Muscle of back (tissue), 11 donors: Measurements from ENCODE around the gene ACER3. TPM values are rescaled to one million over a fixed set of nuclear protein-coding genes. Genes with fewer than 3 reads are reported as not detected.
A peak's percentile ranks its signal among the peaks of the same experiment; 100 is the strongest.
"Not testable (repeated sequence)": the region's sequence is repeated elsewhere in the genome, so short reads cannot be mapped to it uniquely, and the experiment has no call there.

Source experiments
- DNase-seq, 3 donors: peaks; one replicate each; pipeline versions ENCODE4 v3.0.0 to v3.0.0-alpha.2; 2013
- polyA plus RNA-seq, 10 donors: library from polyadenylated mRNA; unstranded; fragments of 120-200 nt; gene quantifications; one replicate each; pipeline ENCODE4 v1.2.1, GENCODE V29; 2013; ENCODE audit not compliant: insufficient read length in 10 of 10

ACER3 gene
- polyA plus RNA-seq, 10 donors = 4.6 to 10.3 (median 8.0) TPM

- peak; percentile 21 to 79 (median 48) for DNase-seq
Observed at GRCh38 chr11:76835928-76836612, 24.6 kb upstream of the ACER3 start.

DNA sequence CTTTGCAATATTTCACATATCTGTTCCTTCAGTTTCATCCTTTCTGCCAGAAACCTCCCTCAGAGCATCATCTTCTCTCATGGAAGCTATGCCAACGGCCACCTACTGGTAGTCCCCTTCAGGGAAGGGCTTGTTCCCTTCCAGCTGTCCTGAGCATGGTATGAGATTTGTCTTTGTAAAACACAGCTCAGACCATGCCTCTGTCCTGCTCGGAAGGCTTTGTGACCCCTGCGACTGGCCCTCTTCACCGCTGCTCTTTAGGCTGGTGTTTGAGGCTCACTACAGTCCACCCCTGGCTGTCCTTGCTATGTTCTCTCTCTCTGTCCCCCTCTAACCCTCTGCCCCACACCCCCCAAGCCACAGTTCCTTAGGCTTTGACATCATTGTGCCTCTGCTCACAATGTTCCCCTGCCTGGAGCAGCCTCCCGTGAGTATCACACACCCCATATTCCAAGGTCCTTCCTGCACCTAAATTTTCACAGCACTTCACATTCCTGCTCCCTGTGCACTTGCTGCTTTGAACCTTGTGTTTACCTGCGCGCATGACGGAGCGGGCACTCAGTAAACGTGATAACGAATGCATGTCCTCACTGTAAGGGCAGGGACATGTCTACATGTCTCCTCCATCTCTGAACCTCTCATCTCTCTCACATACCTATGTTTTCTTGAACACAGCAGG, 24.0 kb upstream of the ACER3 start:
- DNase-seq = no peak

DNA sequence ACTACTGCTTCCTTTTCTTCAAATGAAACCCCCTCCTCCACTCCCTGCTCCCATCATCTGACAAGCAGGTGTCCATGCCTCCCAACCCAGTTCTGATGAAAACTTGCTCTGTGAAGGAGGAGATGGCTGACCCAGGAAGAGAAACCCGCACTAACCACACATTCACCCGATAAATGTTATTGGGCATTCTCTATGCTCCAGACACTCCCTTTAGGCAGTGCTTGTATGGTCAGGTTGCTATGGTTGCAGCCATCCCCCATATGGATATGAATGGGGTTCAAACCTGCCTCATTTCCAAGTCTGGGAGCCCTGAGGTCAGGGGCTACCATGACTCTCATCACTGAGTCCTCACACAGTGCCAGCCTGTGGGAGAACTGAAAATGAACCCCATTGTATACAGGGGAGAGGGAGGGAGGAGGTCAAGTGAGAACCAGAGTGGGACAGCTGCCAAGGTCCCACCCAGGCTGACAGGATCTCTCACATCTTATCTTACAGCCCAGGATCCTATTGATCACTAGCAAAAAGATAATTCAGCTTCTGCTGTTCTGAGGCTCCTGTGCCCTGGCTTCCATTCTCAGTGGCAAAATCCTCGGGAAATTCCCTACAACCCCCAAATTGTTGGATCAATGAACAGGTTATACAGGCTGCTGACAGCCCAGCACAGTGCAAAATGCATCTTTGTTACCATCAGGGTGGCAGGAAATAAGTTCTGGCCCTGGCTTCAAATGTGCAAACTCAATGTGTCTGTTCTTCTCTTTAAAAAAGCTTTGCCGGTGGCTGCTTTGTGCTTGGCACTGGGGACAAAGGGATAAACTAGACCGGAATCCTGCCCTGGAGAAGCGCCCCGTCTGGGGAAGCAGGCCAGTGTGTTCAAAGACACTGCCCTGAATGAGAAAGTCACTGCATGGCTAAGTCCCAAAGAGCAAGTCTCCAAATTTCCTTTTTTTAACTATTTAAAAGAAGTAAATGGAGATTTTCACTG, 22.7 kb upstream of the ACER3 start:
- peak in 1 of 3 donors; percentile 25 for DNase-seq

DNA sequence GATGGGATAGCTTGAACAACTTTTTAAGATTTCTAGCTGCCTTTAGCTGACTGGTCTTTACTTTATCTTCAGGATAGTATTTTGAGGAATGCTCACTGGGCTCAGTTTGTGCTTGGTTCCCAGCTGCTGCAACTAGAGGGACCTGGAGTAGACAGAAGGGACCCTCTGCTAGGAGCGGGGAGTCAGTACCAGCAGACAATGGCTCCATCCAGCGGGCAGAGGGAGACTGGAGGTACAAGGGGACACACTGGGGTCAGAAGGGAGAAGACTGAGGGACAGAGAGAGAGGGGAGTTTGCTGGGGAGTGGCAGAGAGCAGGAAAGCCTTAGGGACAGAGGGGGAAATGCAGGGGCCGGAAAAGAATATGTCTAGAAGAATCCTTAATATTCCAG, 22.0 kb upstream of the ACER3 start:
- DNase-seq = peak in 1 of 3 donors; percentile 47

DNA sequence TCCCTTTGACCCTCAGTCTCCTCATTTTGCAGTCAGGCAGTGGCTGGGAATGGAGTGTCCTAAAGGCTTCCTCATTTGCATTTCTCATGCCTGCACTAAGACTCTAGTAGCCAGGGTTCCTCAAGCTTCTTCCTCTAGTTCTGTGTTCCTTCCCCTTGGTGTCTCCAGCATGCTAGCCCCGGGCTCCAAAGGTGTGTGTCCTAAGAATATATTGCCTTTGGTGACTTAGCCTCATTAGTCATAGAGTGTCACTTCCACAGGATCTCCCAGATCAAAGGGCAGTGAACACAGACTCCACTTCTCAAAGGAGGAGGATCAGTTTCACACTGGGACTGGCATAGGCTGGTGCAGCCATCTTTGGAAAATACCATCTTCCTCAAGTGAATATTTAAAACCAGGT, 21.4 kb upstream of the ACER3 start:
- DNase-seq = no peak

DNA sequence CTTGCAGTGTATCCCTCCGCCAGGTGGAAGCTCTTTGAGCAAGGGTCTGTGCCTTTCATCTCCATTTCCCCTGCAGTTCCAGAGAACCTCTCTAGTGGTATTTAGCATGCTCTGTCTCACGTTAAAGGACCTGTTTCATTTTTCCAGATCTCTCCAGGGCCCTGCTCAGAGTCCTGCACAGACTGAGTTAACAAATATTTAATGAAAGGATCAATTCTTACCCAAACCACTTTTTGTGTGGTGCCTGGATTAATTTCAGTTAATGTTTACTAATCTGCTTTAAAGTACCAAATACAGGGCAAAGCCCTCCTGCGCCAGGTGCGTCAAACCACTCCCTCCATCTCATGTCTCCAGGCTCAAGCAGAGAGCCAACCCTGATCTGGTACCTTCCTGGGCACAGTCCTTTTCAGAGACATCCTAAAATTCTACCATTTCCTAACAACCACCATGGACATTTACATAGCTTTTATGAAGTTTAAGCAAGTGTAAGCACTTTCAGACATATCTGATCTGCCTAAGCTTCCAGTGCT, 18.7 kb upstream of the ACER3 start:
- DNase-seq = no peak

GRCh38 chr11:76843907-76844306, 16.8 kb upstream of the ACER3 start:
- no peak for DNase-seq

DNA sequence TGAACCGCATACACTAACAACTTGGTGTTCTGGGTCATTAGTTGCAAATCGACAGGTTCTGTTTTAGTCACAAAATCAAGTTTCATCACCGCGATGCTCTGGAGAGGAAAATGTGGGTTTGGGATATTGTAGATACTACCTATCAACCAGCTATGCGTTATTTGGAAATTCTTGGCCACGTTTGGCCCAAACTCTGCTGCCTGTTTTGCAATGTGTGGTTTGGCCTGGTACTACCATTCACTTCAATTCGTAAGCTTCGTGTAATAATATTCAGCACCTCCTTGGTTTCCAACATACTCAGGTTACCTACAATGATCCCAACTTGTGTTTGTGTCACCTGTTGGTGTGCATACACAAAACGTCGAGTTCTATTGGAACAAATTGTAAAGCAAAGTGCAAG, 16.2 kb upstream of the ACER3 start:
- no peak for DNase-seq

- no peak for DNase-seq
Observed at GRCh38 chr11:76845069-76845468, 15.6 kb upstream of the ACER3 start.

GRCh38 chr11:76846441-76846840, 14.3 kb upstream of the ACER3 start:
- DNase-seq = no peak

GRCh38 chr11:76849376-76849775, 11.3 kb upstream of the ACER3 start:
- DNase-seq = no peak

GRCh38 chr11:76850130-76850529, 10.6 kb upstream of the ACER3 start:
- no peak for DNase-seq

GRCh38 chr11:76850815-76851214, 9.9 kb upstream of the ACER3 start:
- DNase-seq = no peak

DNA sequence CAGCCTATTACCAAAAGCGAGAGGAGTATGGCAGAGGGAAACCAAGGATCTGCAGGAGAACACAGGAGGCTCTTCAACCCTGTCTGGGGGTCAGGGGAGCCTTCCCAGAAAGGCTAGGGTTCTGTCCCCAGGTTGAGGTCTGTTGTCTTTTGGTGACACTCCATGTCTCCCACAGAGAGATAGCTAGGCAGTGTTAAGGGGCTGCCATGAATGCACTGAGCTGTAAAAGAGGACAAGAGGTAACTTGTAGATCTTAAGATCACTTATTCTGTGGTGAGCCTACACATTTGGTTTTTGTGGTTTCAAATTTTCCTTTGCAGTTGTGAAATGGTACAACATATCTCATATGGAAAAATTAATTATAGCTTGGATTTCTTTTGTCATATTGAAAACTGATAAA, 6.0 kb upstream of the ACER3 start:
- no peak for DNase-seq

GRCh38 chr11:76855670-76856069, 5.0 kb upstream of the ACER3 start:
- DNase-seq = not testable (repeated sequence)

- DNase-seq = no peak
Observed at GRCh38 chr11:76856106-76856505, 4.6 kb upstream of the ACER3 start.

- no peak for DNase-seq
Observed at GRCh38 chr11:76856571-76856970, 4.1 kb upstream of the ACER3 start.

DNA sequence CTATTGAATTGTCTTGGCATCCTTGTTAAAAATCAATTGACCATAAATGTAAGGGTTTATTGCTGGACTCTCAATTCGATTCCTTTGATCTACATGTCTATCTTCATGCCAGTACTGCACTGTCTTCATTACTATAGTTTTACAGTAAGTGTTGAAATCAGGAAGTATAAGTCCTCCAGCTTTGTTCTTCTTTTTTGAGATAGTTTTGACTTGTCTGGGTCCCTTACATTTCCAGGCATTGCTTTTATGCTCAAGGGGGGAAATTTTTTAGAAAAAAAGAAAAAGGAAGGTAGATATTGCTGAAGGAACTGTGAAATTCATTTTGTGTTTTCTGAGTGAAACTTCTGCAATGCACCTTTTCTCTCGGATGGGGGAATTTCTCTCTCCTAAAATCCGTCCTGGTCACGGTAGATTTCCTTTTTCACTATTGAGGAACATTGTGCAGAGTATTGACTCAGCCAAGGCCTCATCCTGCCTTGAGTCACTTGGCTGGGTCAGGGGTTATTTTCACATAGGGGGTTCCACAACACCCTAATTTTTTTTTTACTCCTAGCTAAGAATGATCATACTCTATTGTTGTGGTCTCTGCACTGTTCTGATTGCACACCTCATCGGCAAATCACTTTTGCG, 2.8 kb upstream of the ACER3 start:
- DNase-seq = no peak

- DNase-seq = peak in 1 of 3 donors; percentile 11
Observed at GRCh38 chr11:76859708-76860227, 950 bp upstream of the ACER3 start.

DNA sequence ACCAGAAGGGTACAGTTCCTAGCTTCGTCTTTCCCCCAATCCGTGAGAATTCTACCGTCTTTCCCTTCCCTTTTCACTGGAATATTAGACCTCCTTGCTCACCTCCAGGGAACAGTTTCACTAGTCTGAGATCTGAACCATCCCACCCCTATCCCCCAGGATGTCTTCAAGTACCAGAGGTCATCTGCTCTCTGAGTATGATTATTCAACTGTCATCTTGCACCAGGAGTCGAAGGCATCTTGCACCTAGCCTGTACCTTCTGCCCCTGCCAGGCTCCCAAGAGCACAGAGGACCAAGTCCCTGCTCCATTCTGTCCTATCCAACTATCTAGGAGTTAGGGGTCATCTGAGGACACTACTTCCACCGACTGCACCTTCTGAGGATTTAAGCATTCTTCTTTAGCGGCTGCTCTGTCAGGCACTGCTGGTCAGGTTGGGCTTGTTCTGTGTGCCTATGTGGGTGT, 804 bp downstream of the ACER3 start:
- no peak for DNase-seq

GRCh38 chr11:76862794-76863193, 2.1 kb downstream of the ACER3 start:
- DNase-seq = not testable (repeated sequence)
